GM23338 (cell line): ENCODE data around the gene TSLP. TPM values are rescaled to one million over a fixed set of nuclear protein-coding genes. Genes with fewer than 3 reads are reported as not detected.

Experiments
- ATAC-seq: fragments of 200-7000 bp; cut with Tn5 transposase; 3 replicates; pipeline ENCODE4 v1.9.1; 2020
- DNase-seq: peaks from one replicate; pipeline ENCODE4 v3.0.0-alpha.2; 2015; ENCODE audit warnings: low spot score
- H2AFZ ChIP-seq: fragments of 200-600 bp; sonication (generic); 2 replicates; pipeline ENCODE4 v1.8.0; 2016; ENCODE audit warnings: antibody characterized with exemption, mild to moderate bottlenecking, moderate library complexity
- H3F3A ChIP-seq: fragments of 200-600 bp; sonication (generic); replicated peaks from 2 replicates; pipeline ENCODE4 v1.8.0; 2017; ENCODE audit warnings: antibody characterized with exemption, mixed run types, low read depth
- H3K27ac ChIP-seq: fragments of 200-600 bp; sonication (generic); 2 replicates; pipeline ENCODE4 v1.6.1; 2016; ENCODE audit warnings: low read depth
- H3K27me3 ChIP-seq: fragments of 200-600 bp; sonication (generic); 2 replicates; pipeline ENCODE4 v1.8.0; 2016; ENCODE audit warnings: mild to moderate bottlenecking, mixed run types, moderate library complexity; ENCODE audit not compliant: insufficient read depth
- H3K36me3 ChIP-seq: fragments of 200-600 bp; sonication (generic); 2 replicates; pipeline ENCODE4 v1.8.0; 2016; ENCODE audit warnings: mild to moderate bottlenecking; ENCODE audit not compliant: insufficient read depth
- H3K4me1 ChIP-seq: fragments of 200-600 bp; sonication (generic); 2 replicates; pipeline ENCODE4 v1.8.0; 2016; ENCODE audit warnings: mild to moderate bottlenecking, moderate library complexity; ENCODE audit not compliant: insufficient read depth
- H3K4me2 ChIP-seq: fragments of 200-600 bp; sonication (generic); 2 replicates; pipeline ENCODE4 v1.7.1; 2017; ENCODE audit warnings: mixed run types
- H3K4me3 ChIP-seq: fragments of 200-600 bp; sonication (generic); 2 replicates; pipeline ENCODE4 v1.6.1; 2016; ENCODE audit warnings: mixed run types
- H3K79me2 ChIP-seq: fragments of 200-600 bp; sonication (generic); replicated peaks from 2 replicates; pipeline ENCODE4 v1.8.0; 2017; ENCODE audit warnings: mild to moderate bottlenecking; ENCODE audit not compliant: insufficient read depth
- H3K9me2 ChIP-seq: fragments of 200-600 bp; sonication (generic); 2 replicates; pipeline ENCODE4 v1.8.0; 2017; ENCODE audit not compliant: insufficient read depth
- H4K20me1 ChIP-seq: fragments of 200-600 bp; sonication (generic); replicated peaks from 2 replicates; pipeline ENCODE4 v1.8.0; 2017; ENCODE audit warnings: mild to moderate bottlenecking; ENCODE audit not compliant: insufficient read depth
- H3K27ac Mint-ChIP-seq: 2 replicates; pipeline ENCODE4 v1.8.0; 2020; ENCODE audit warnings: inconsistent platforms, mild to moderate bottlenecking, moderate library complexity, mixed read lengths
- H3K27me3 Mint-ChIP-seq: 3 replicates; pipeline ENCODE4 v1.8.0; 2022; ENCODE audit warnings: low read depth, mild to moderate bottlenecking, moderate library complexity, mixed read lengths, inconsistent platforms; ENCODE audit not compliant: insufficient read depth, poor library complexity
- H3K36me3 Mint-ChIP-seq: 3 replicates; pipeline ENCODE4 v1.8.0; 2021; ENCODE audit warnings: low read depth, mild to moderate bottlenecking, inconsistent platforms, moderate library complexity, mixed read lengths
- H3K4me1 Mint-ChIP-seq: 3 replicates; pipeline ENCODE4 v1.8.0; 2020; ENCODE audit warnings: mild to moderate bottlenecking, inconsistent platforms, mixed read lengths
- H3K4me3 Mint-ChIP-seq: 3 replicates; pipeline ENCODE4 v1.8.0; 2021; ENCODE audit warnings: moderate library complexity, mild to moderate bottlenecking, inconsistent platforms, mixed read lengths
- H3K9me3 Mint-ChIP-seq: 3 replicates; pipeline ENCODE4 v1.8.0; 2020; ENCODE audit warnings: moderate library complexity, mild to moderate bottlenecking, inconsistent platforms, mixed read lengths
- CREB1 ChIP-seq: fragments of 250-450 bp; sonication (Bioruptor Pico); IDR thresholded peaks from 2 replicates; pipeline ENCODE4 v1.5.0; 2020; ENCODE audit warnings: low read depth, mild to moderate bottlenecking, moderate library complexity
- EZH2 ChIP-seq: fragments of 200-600 bp; sonication (generic); IDR thresholded peaks from one replicate; pipeline ENCODE4 v1.8.0; 2017; ENCODE audit warnings: antibody characterized with exemption, mild to moderate bottlenecking, low read depth; ENCODE audit not compliant: unreplicated experiment
- EZH2phosphoT487 ChIP-seq: fragments of 200-600 bp; sonication (generic); IDR thresholded peaks from one replicate; pipeline ENCODE4 v1.8.1; 2018; ENCODE audit warnings: antibody characterized with exemption; ENCODE audit not compliant: unreplicated experiment
- POLR2AphosphoS5 ChIP-seq: IDR thresholded peaks from 2 replicates; pipeline ENCODE4 v1.6.1; 2016; ENCODE audit warnings: antibody characterized with exemption, low read depth
- STAT1 ChIP-seq: IDR thresholded peaks from one replicate; pipeline ENCODE4 v1.6.1; 2016; ENCODE audit warnings: antibody characterized with exemption; ENCODE audit not compliant: unreplicated experiment
- ZNF114 ChIP-seq: fragments of 250-450 bp; sonication (Bioruptor Pico); IDR thresholded peaks from 2 replicates; pipeline ENCODE4 v1.5.0; 2020; ENCODE audit warnings: mild to moderate bottlenecking, moderate library complexity
- polyA plus RNA-seq: library from polyadenylated mRNA; unstranded; fragments of >200 nt; fragmentation: Nextera tagmentation; extraction: Ambion mirVana; gene quantifications from 2 replicates; pipeline ENCODE4 v1.2.1, GENCODE V29; 2016
- total RNA-seq: library from RNA; depleted of rRNA; stranded (reverse); fragments of >200 nt; shearing (Covaris generic); gene quantifications from 2 replicates; pipeline ENCODE4 v1.2.3, GENCODE V29; 2014
- TF ChIP-seq, protein P1 (sequence below): IDR thresholded peaks from one replicate; pipeline ENCODE4 v1.6.1; 2018; ENCODE audit warnings: antibody characterized with exemption; ENCODE audit not compliant: unreplicated experiment
- TF ChIP-seq, protein P2 (sequence below), 2 experiments: fragments of 200-600 bp in 1 of 2; sonication (generic) in 1 of 2; conservative IDR thresholded peaks; 2 replicates each; pipeline versions ENCODE4 v1.5.1 to v1.6.1; 2016 to 2017; ENCODE audit warnings: antibody characterized with exemption in 2 of 2, low read depth in 2 of 2, mild to moderate bottlenecking in 2 of 2, moderate library complexity in 1 of 2
- TF ChIP-seq, protein P3 (sequence below): IDR thresholded peaks from 2 replicates; pipeline ENCODE4 v1.6.1; 2016; ENCODE audit warnings: antibody characterized with exemption

TSLP gene
- total and polyA plus RNA-seq, 2 experiments from 2014 or later = 0.35 to 1.5 TPM

DNA sequence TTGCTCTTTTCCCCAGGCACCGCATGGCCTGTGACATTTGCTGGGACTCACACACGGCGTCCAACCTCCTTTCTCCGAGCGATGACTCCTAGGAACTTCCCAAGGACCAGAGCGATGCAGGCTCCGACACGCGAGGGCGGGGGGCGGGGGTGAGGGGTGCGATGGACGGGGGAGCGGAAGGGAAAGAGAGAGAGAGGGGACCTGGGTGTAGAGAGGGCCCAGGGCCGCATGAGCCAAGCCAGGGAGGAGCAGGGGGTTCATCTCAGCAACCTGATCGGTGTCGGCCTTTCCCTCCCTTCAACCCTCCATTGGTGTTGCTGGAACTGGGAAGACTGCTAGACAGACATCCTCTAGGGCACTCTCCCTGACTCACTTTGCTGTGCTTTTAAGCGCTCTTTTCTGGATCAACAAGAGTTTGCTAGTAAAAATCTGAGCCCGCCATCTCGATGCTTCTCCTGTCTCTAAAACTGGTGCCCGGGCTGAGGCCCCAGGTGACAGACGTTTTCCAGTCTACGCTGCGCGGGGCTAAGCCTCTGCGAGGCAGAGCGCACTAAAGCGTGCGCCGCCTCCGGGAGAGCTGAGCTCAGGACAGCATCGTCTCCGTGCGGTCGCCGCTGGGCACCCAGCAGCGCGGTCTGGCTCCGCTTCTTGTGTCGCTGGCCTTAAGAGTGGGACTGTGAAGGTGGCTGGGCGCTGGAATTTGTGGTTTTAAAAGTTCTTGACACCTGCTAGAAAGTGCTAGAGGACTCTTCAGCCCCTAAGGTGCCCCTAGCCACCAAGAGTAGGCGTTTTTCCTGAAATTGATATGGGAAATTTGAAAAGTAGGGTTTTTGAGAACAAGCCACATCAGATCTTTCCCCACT lies 1.0 kb upstream of the TSLP start (continued):
- TF ChIP-seq, protein P1, sequence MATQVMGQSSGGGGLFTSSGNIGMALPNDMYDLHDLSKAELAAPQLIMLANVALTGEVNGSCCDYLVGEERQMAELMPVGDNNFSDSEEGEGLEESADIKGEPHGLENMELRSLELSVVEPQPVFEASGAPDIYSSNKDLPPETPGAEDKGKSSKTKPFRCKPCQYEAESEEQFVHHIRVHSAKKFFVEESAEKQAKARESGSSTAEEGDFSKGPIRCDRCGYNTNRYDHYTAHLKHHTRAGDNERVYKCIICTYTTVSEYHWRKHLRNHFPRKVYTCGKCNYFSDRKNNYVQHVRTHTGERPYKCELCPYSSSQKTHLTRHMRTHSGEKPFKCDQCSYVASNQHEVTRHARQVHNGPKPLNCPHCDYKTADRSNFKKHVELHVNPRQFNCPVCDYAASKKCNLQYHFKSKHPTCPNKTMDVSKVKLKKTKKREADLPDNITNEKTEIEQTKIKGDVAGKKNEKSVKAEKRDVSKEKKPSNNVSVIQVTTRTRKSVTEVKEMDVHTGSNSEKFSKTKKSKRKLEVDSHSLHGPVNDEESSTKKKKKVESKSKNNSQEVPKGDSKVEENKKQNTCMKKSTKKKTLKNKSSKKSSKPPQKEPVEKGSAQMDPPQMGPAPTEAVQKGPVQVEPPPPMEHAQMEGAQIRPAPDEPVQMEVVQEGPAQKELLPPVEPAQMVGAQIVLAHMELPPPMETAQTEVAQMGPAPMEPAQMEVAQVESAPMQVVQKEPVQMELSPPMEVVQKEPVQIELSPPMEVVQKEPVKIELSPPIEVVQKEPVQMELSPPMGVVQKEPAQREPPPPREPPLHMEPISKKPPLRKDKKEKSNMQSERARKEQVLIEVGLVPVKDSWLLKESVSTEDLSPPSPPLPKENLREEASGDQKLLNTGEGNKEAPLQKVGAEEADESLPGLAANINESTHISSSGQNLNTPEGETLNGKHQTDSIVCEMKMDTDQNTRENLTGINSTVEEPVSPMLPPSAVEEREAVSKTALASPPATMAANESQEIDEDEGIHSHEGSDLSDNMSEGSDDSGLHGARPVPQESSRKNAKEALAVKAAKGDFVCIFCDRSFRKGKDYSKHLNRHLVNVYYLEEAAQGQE = no peak
- no peak for TF ChIP-seq STAT1
- TF ChIP-seq, protein P2, sequence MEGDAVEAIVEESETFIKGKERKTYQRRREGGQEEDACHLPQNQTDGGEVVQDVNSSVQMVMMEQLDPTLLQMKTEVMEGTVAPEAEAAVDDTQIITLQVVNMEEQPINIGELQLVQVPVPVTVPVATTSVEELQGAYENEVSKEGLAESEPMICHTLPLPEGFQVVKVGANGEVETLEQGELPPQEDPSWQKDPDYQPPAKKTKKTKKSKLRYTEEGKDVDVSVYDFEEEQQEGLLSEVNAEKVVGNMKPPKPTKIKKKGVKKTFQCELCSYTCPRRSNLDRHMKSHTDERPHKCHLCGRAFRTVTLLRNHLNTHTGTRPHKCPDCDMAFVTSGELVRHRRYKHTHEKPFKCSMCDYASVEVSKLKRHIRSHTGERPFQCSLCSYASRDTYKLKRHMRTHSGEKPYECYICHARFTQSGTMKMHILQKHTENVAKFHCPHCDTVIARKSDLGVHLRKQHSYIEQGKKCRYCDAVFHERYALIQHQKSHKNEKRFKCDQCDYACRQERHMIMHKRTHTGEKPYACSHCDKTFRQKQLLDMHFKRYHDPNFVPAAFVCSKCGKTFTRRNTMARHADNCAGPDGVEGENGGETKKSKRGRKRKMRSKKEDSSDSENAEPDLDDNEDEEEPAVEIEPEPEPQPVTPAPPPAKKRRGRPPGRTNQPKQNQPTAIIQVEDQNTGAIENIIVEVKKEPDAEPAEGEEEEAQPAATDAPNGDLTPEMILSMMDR (conservative IDR thresholded peaks at IDR 0.05; ENCODE audit: low read depth in 2 of 2) = no peak

DNA sequence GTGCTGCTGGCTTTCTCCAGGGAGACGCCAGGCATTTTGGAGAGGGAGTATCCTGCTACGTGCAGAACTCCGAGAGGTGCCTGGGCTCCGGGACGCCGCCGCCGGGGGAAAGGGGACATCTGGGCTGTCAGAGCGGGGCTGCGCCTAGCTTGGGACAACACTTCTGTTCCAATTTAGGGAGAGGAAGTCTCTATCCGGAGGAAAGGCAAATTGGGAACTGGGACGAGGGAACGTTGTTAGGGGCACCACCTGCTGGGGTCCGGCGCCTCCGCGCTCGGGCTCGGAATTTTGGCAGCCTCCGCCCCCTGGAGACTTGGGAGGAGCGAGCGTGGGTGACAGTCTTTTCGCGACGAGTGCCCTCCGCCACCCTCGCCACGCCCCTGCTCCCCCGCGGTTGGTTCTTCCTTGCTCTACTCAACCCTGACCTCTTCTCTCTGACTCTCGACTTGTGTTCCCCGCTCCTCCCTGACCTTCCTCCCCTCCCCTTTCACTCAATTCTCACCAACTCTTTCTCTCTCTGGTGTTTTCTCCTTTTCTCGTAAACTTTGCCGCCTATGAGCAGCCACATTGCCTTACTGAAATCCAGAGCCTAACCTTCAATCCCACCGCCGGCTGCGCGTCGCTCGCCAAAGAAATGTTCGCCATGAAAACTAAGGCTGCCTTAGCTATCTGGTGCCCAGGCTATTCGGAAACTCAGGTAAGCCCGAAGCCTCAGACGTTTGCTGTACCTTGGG lies 1.6 kb downstream of the TSLP start:
- peaks cover 11% of the 10 kb centered on the region; the same call in 2 of the 3 replicates for H3K4me1 Mint-ChIP-seq
- Histone ChIP-seq H3K27ac (no peak overlapping the region), H3K79me2 (no peaks in the 10 kb centered on the region), H3K9me2 (no peaks in the 10 kb centered on the region), H3K36me3 (no peaks in the 10 kb centered on the region), H3F3A (no peaks in the 10 kb centered on the region), H3K27me3 (peaks cover 73% of the 10 kb centered on the region), H3K4me2 (peak overlapping the region; percentile 89), H2AFZ (peak overlapping the region; percentile 99), H3K4me3 (peak overlapping the region; percentile 86), H3K4me1 (peaks cover 22% of the 10 kb centered on the region), H4K20me1 (no peaks in the 10 kb centered on the region)
- H3K27ac Mint-ChIP-seq = no peak overlapping the region
- ATAC-seq = peak; percentile 65
- no peaks in the 10 kb centered on the region for H3K36me3 Mint-ChIP-seq
- H3K4me3 Mint-ChIP-seq = peak overlapping the region; percentile 90
- H3K27me3 Mint-ChIP-seq = peaks cover 60% of the 10 kb centered on the region
- peak; percentile 85 for DNase-seq
- no peaks in the 10 kb centered on the region for H3K9me3 Mint-ChIP-seq
- TF ChIP-seq, protein P3, sequence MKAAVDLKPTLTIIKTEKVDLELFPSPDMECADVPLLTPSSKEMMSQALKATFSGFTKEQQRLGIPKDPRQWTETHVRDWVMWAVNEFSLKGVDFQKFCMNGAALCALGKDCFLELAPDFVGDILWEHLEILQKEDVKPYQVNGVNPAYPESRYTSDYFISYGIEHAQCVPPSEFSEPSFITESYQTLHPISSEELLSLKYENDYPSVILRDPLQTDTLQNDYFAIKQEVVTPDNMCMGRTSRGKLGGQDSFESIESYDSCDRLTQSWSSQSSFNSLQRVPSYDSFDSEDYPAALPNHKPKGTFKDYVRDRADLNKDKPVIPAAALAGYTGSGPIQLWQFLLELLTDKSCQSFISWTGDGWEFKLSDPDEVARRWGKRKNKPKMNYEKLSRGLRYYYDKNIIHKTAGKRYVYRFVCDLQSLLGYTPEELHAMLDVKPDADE = no peak
- TF ChIP-seq STAT1 (no peak), EZH2 (no peak), POLR2AphosphoS5 (no peak), ZNF114 (CRISPR knock-in tag) (no peak), EZH2phosphoT487 (no peak), CREB1 (no peak)
- TF ChIP-seq, protein P2 (conservative IDR thresholded peaks at IDR 0.05; ENCODE audit: low read depth in 2 of 2) = no peak
